GM13976 (cell line): Measurements from ENCODE around the gene GPR176.
"Not testable (repeated sequence)": the region's sequence is repeated elsewhere in the genome, so short reads cannot be mapped to it uniquely, and the experiment has no call there.

ENCODE experiments used
- DNase-seq: peaks from one replicate; pipeline ENCODE4 v3.0.0; 2012; ENCODE audit warnings: low spot score
- CTCF ChIP-seq: IDR thresholded peaks from 2 replicates; pipeline ENCODE4 v1.5.1; 2012; ENCODE audit warnings: borderline replicate concordance, mild to moderate bottlenecking; ENCODE audit not compliant: insufficient read depth; ENCODE audit errors: extremely low read depth, missing control alignments, control extremely low read depth
- in situ Hi-C: fragments of 300-500 bp; cut with MboI; formaldehyde crosslinking; loops from one replicate; pipeline ENCODE4 v1.12.0; 2022; ENCODE audit warnings: low sequenced_read_pairs, mixed read lengths, inconsistent platforms; ENCODE audit not compliant: unreplicated experiment

GPR176 gene

DNA sequence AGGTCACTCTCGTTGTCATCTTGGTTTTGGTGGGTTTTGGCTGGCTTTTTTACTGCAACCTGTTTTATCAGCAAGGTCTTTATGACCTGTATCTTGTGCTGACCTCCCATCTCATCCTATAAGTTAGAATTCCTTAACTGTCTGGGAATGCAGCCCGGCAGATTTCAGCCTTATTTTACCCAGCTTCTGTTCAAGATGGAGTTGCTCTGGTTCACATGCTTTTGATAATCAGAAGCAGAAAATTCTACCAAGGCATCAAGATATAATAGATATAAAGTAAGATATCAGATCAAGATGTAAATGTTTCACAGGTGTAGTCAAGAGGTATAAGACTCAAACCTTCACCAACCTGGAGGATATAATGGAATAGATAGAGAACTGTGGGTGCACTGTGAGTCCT, 16.0 kb downstream of the GPR176 start:
- no peak for DNase-seq
- no peak for TF ChIP-seq CTCF
- in situ Hi-C loops = loop anchor here (25.0 kb wide), 1 partner anchor 108 kb away; no protein-coding TSS in a partner anchor

GRCh38 chr15:39898317-39898716, 21.7 kb downstream of the GPR176 start:
- in situ Hi-C loops = no loop called here
- no peak for DNase-seq
- TF ChIP-seq CTCF = no peak

DNA sequence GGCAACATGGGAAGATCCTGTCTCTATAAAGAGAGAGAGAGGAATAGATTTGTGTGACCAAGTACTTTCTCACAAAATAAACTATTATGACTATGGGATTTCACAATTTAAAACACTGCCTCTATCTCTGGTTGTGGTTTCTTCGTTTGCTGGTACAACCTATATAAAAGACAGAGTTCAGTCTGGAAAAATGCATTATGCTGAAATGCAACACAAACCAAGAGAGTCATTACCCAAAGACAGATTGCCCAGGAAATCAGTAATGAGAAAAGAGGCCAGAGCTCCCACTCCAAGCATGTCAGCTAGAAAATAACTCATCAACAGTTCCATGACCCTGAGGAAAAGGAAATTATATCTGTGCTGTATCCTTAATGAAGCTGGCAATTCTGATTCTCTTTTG, 23.2 kb downstream of the GPR176 start:
- no peak for TF ChIP-seq CTCF
- DNase-seq = no peak
- in situ Hi-C loops = no loop called here

DNA sequence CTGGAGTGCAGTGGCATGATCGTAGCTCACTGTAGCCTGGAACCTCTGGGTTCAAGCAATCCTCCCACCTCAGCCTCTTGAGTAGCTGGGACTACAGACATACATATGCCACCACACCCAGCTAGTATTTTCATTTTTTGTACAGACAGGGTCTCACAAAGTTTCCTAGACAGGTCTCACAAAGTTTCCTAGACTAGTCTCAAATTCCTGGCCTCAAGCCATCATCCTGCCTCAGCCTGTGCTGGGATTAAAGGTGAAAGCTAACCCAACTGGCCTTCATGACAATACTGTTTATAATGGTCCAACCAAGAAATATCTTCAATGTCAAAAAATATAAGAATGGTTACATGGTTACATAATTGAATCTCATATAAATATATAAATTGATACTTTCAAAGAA, 24.0 kb downstream of the GPR176 start:
- TF ChIP-seq CTCF = no peak
- in situ Hi-C loops = no loop called here
- DNase-seq = no peak

DNA sequence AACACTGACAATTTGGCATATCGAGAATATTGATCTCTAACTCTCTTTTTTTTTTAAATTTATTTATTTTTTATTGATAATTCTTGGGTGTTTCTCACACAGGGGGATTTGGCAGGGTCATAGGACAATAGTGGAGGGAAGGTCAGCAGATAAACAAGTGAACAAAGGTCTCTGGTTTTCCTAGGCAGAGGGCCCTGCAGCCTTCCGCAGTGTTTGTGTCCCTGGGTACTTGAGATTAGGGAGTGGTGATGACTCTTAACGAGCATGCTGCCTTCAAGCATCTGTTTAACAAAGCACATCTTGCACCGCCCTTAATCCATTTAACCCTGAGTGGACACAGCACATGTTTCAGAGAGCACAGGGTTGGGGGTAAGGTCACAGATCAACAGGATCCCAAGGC, 27.0 kb downstream of the GPR176 start:
- in situ Hi-C loops, DNase-seq: not testable (repeated sequence)

- no peak for TF ChIP-seq CTCF
- in situ Hi-C loops = no loop called here
- no peak for DNase-seq
Observed at GRCh38 chr15:39892418-39892817, 27.6 kb downstream of the GPR176 start.

DNA sequence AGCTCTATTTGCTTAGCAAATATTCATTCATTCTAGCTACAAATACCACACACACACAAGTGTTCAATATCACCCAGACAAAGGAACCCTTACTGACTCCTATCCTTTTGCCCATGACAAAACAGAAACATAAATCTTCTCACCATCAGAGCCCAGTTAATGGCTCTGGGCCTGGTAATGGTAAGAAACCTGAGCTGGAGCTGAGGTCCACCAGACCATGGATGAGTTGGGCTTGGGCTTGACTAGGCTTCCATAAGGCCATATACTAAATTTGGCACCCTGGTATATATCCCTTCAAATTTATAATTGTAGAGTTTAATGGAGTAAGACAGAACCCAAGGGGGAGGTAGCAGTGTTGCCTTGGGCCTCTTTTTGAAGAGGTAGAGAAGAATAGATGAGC, 29.4 kb downstream of the GPR176 start:
- in situ Hi-C loops = no loop called here
- no peak for TF ChIP-seq CTCF

More for the DNA sequence above, 29.4 kb downstream of the GPR176 start:
- DNase-seq = no peak
